HG03457 (cell line): ENCODE data around the gene ALDH3A2.

Experiments used
- ATAC-seq: cut with Tn5 transposase; IDR thresholded peaks from one replicate; pipeline ENCODE4 v1.9.1; 2021; ENCODE audit warnings: moderate number of reproducible peaks; ENCODE audit not compliant: unreplicated experiment

Gene ALDH3A2

GRCh38 chr17:19648475-19649273 lies at the start of gene ALDH3A2:
TSS of gene ALDH3A2 (plus strand) at chr17:19648751. CDS start at chr17:19648972, 221 bp downstream.
- ATAC-seq: peak; percentile 90

GRCh38 chr17:19610311-19610710 lies 38.2 kb upstream of the ALDH3A2 start:
- no peak for ATAC-seq

GRCh38 chr17:19610879-19611278 lies 37.7 kb upstream of the ALDH3A2 start:
- ATAC-seq: no peak

DNA sequence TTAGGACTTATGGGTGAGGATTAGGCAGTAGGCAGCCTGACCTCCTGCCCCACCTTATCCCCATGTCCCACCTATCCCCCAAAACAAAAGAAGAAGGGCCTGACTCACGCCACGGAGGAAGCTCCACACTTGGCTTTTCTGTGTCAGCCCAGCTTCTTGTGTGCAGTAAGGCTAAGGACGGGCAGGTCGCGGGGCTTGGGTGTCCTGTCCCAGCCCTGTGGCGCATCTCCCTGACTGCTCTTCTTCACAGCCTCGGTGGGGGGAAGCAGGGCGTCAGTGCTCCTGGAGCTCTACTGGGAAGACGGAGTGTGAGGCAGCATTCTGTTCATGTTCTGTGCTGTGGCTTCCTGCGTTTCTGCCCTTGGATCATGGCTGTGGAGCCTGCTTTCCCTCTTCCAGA lies 34.6 kb upstream of the ALDH3A2 start:
- no peak for ATAC-seq

GRCh38 chr17:19614900-19615299 lies 33.7 kb upstream of the ALDH3A2 start:
- no peak for ATAC-seq

GRCh38 chr17:19618015-19618414 lies 30.5 kb upstream of the ALDH3A2 start:
- no peak for ATAC-seq

- no peak for ATAC-seq
Measured at GRCh38 chr17:19619705-19620325, 28.7 kb upstream of the ALDH3A2 start.

GRCh38 chr17:19621697-19622096 lies 26.9 kb upstream of the ALDH3A2 start:
- ATAC-seq: no peak

- no peak for ATAC-seq
Measured at GRCh38 chr17:19626079-19626478, 22.5 kb upstream of the ALDH3A2 start.

DNA sequence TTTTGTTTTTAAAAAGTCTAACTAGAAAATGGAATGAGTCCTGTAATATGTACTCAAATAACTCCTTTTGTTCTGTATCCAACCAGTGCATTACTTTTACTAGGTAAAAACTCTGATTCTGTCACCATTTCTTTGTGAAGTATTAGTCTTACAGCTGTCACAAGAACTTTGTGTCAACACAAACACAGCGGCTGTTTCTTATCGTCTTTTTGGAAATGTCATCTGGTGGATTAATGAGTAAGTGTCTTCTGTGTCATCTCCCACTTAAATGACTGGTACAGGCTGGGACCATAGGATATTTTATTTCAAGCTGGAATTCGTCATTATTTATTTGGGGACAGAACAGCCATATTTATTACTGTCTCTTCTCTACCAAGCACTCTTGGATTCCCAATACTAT lies 19.1 kb upstream of the ALDH3A2 start:
- ATAC-seq: no peak

GRCh38 chr17:19630035-19630434 lies 18.5 kb upstream of the ALDH3A2 start:
- ATAC-seq: no peak

DNA sequence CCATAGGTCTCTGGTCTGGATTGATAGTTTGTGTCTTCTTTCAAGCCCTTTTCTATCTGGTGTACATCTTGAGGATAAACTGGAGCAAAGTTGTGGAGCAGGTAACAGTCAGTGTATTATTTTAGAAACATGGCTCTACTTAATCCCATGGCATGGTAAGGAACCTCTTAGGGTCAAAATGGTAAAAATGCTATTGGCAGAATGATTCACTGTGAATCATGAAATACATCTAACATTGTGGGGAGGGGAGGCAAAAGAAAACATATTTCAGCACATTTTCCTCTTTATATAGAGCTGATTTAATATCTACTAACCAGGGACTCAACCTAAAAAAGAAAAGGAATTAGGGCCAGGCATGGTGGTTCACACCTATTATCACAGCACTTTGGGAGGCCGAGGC lies 17.9 kb upstream of the ALDH3A2 start:
- no peak for ATAC-seq

GRCh38 chr17:19631905-19632304 lies 16.6 kb upstream of the ALDH3A2 start:
- ATAC-seq: no peak

DNA sequence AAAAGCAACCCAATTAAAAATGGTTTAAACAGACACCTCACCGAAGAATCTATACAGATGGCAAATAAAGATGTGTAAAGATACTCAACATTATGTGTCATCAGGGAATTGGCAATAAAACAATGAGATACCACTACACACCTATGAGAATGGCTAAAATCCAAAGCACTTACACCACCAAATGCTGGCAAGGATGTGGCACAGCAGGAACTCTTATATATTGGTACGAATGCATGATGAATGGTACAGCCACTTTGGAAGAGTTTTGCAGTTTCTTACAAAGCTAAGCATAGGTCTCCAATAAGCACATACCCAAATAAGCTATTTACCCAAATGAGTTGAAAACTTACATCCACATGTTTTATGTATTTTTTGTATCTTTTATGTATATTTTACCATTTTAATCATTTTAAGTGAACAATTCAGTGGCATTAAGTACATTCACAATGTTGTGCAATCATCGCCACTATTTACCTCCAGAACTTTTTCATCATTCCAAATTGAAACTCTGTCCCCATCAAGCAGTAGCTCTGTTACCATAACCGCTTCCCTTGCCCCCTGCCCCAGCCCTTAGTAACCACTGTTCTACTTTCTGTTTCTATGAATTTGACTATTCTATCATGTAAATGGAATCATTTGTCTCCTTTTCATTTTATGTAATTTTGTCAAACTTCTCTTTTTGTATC lies 6.7 kb upstream of the ALDH3A2 start:
- ATAC-seq: no peak

DNA sequence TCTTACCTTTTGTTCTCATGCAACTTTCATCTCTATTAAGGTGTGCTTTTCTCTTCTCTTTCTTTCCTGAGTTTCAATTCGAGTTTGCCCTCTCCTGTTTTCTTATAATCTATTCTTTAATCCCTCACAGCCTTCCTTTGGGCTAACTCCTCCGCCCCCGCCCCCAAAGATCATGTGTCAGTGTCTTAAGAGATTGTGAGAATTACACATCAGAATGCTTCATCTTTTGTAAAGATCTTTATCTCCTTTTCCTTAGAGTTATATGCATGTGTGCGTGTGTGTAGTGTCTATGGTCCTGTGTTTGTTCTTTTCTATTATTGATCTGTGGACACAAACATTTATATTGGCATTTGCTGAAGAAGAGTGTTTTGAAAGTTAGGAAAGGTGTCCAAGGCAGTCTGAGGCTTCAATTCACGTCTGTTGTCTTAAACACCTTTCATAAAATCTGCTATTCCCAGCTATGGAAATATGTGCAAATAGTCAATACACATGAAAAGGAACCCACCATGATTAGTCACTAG lies 6.1 kb upstream of the ALDH3A2 start:
- no peak for ATAC-seq

DNA sequence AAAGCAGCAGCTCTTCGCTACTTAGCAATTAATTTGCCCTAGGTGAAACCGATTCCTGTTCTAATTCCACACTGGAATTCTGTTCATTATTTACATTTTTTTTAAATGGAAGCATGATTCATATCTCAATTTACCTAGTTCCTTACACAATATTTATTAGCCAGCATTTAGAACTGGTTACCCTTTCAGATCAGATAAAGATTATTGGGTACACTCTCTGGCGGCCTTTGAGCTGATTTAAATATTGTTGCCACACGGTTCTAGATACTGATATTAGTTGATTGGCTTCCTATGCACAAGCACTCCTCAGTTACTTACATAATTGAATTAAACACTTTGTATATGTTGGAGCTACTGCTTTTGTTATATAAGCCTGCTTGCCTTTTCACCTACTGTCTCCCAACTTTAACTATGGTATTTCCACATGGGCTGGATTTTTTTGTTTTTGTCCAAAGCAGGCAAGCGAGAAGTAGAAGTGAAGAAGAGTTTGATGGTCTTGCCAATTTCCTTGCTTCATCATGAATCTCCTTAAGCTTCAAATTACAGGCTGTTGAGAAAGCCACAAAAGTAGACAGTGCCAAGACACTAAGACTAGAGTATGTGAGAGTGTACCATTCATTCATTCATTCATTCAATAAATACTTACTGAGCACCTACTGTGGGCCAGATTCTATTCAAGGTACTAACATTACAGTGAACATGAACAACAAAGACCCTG lies 3.9 kb upstream of the ALDH3A2 start:
- ATAC-seq: no peak

- no peak for ATAC-seq
Measured at GRCh38 chr17:19645734-19646201, 2.8 kb upstream of the ALDH3A2 start.

GRCh38 chr17:19646788-19647696 lies 1.5 kb upstream of the ALDH3A2 start:
- no peak for ATAC-seq

- ATAC-seq: peak; percentile 13
Measured at GRCh38 chr17:19647697-19648474, 665 bp upstream of the ALDH3A2 start.
